ENCODE results near the gene MRPL50. TPM values are rescaled to one million over a fixed set of nuclear protein-coding genes. Genes with fewer than 3 reads are reported as not detected.

MRPL50 gene
- total RNA-seq, 1 experiment from 2014 or later = 20.0 TPM

DNA sequence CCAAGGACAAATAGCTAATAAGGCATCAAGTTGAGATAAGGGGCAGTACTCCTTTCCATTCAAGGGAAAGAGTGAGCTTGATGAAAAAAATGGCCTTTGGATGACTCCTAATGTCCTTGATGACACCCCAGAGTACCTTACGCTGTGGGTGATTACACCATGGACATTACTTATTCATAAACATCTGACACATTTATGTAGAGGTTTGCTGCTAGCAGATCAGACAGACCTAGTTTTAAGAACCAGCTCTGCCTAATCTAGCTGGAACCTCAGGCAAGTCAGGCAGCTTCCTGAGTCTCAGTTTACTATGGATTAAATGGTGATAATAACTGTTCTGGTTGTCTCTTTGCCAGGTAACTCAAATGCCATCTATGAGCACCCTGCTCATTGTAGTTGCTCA, 34.3 kb upstream of the MRPL50 start:
- Histone ChIP-seq H3K4ac (ENCODE audit: low read depth, low read length) (no peak overlapping the region), H2BK120ac (ENCODE audit: low read depth, low read length, poor library complexity, severe bottlenecking) (no peak overlapping the region), H2BK15ac (ENCODE audit: low read depth, low read length) (no peak overlapping the region), H4K5ac (ENCODE audit: insufficient read length, low read depth, low read length) (no peak overlapping the region), H3K23me2 (ENCODE audit: insufficient read length, low read depth, low read length, poor library complexity, severe bottlenecking) (no peaks in the 10 kb centered on the region), H3K56ac (ENCODE audit: insufficient read length, low read depth, low read length) (no peak overlapping the region), H3K18ac (ENCODE audit: insufficient read length, low read depth, low read length) (no peak overlapping the region), H3K4me1 (ENCODE audit: insufficient read depth, low read length) (no peaks in the 10 kb centered on the region), H4K20me1 (ENCODE audit: control insufficient read depth, insufficient read depth, insufficient read length) (no peaks in the 10 kb centered on the region), H3K14ac (ENCODE audit: insufficient read depth, low read length) (no peak overlapping the region), H2BK20ac (ENCODE audit: low read depth, low read length, poor library complexity, severe bottlenecking) (no peak overlapping the region), H2AK5ac (ENCODE audit: insufficient read length, low read length) (no peak overlapping the region), H2BK5ac (ENCODE audit: insufficient read length, low read length) (no peak overlapping the region), H2BK12ac (ENCODE audit: insufficient read length, low read depth, low read length) (no peak overlapping the region), H3K79me1 (ENCODE audit: insufficient read depth, low read depth, low read length, poor library complexity, severe bottlenecking) (no peaks in the 10 kb centered on the region), H3T11ph (ENCODE audit: low read length) (no peak overlapping the region), H3K9ac (ENCODE audit: extremely low read depth, insufficient read length, low read length) (no peak overlapping the region), H3K9me3 (ENCODE audit: control insufficient read depth, low read depth, low read length) (no peaks in the 10 kb centered on the region), H3K23ac (ENCODE audit: insufficient read length, low read depth, low read length) (no peak overlapping the region), H4K91ac (ENCODE audit: insufficient read length, low read depth, low read length) (no peak overlapping the region), H3K27ac (ENCODE audit: insufficient read length, low read depth, low read length) (no peak overlapping the region), H2AFZ (ENCODE audit: low read length) (no peak overlapping the region), H3K79me2 (ENCODE audit: insufficient read depth, low read length) (no peaks in the 10 kb centered on the region), H4K8ac (replicated peaks; ENCODE audit: insufficient read length, low read depth, low read length) (no peak overlapping the region), H3K27me3 (ENCODE audit: insufficient read depth, low read length) (no peaks in the 10 kb centered on the region), H3K4me2 (ENCODE audit: insufficient read depth, insufficient read length, low read length) (no peak overlapping the region)
- Mint-ChIP-seq H3K4me1 (no peaks in the 10 kb centered on the region), H3K27ac (no peak overlapping the region), H3K36me3 (ENCODE audit: insufficient read depth in 1 of 3, low read depth in 3 of 3) (no peaks in the 10 kb centered on the region), H3K4me3 (no peak overlapping the region), H3K27me3 (ENCODE audit: low read depth) (peaks cover 1% of the 10 kb centered on the region), H3K9me3 (no peaks in the 10 kb centered on the region)
- TF ChIP-seq, protein P1, sequence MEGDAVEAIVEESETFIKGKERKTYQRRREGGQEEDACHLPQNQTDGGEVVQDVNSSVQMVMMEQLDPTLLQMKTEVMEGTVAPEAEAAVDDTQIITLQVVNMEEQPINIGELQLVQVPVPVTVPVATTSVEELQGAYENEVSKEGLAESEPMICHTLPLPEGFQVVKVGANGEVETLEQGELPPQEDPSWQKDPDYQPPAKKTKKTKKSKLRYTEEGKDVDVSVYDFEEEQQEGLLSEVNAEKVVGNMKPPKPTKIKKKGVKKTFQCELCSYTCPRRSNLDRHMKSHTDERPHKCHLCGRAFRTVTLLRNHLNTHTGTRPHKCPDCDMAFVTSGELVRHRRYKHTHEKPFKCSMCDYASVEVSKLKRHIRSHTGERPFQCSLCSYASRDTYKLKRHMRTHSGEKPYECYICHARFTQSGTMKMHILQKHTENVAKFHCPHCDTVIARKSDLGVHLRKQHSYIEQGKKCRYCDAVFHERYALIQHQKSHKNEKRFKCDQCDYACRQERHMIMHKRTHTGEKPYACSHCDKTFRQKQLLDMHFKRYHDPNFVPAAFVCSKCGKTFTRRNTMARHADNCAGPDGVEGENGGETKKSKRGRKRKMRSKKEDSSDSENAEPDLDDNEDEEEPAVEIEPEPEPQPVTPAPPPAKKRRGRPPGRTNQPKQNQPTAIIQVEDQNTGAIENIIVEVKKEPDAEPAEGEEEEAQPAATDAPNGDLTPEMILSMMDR (conservative IDR thresholded peaks at IDR 0.05) = no peak
- no peak for DNase-seq
- WGBS (ENCODE audit: extremely low coverage, insufficient read length, low lambda C conversion rate) = no CpG with 5 or more reads among the region's 1 CpG

All from H9 (cell line).